DND-41 (cell line): ENCODE data around the gene B3GLCT.

ENCODE experiments used
- EZH2 ChIP-seq: IDR thresholded peaks from 3 replicates; pipeline ENCODE4 v1.6.1; 2012; ENCODE audit warnings: borderline replicate concordance, low read depth, mild to moderate bottlenecking, moderate library complexity, low read length, inconsistent platforms; ENCODE audit not compliant: severe bottlenecking
- TF ChIP-seq, protein P1 (sequence below): IDR thresholded peaks from 2 replicates; pipeline ENCODE4 v1.5.1; 2012; ENCODE audit warnings: borderline replicate concordance, low read length, moderate library complexity, mild to moderate bottlenecking; ENCODE audit not compliant: poor library complexity, severe bottlenecking; ENCODE audit errors: extremely low read depth

GRCh38 chr13:31159306-31159705 lies 40.5 kb upstream of the B3GLCT start:
- TF ChIP-seq, protein P1, sequence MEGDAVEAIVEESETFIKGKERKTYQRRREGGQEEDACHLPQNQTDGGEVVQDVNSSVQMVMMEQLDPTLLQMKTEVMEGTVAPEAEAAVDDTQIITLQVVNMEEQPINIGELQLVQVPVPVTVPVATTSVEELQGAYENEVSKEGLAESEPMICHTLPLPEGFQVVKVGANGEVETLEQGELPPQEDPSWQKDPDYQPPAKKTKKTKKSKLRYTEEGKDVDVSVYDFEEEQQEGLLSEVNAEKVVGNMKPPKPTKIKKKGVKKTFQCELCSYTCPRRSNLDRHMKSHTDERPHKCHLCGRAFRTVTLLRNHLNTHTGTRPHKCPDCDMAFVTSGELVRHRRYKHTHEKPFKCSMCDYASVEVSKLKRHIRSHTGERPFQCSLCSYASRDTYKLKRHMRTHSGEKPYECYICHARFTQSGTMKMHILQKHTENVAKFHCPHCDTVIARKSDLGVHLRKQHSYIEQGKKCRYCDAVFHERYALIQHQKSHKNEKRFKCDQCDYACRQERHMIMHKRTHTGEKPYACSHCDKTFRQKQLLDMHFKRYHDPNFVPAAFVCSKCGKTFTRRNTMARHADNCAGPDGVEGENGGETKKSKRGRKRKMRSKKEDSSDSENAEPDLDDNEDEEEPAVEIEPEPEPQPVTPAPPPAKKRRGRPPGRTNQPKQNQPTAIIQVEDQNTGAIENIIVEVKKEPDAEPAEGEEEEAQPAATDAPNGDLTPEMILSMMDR, result no peak
- no peak for TF ChIP-seq EZH2
